ENCODE measurements around the gene ELF4. TPM values are rescaled to one million over a fixed set of nuclear protein-coding genes. Genes with fewer than 3 reads are reported as not detected.
A peak's percentile ranks its signal among the peaks of the same experiment; 100 is the strongest.
"Not testable (repeated sequence)": the region's sequence is repeated elsewhere in the genome, so short reads cannot be mapped to it uniquely, and the experiment has no call there.

The ELF4 gene
- total RNA-seq, 1 experiment from 2014 or later: 16.0 TPM

GRCh38 chrX:130118441-130119311 is 8.4 kb upstream of the ELF4 start:
- peak; percentile 30 for DNase-seq (ENCODE audit: low read depth)
- in situ Hi-C loops (cut with HindIII; ENCODE audit: low pct_unique_long_range_greater_than_20kb, low sequenced_read_pairs): no loop called here

DNA sequence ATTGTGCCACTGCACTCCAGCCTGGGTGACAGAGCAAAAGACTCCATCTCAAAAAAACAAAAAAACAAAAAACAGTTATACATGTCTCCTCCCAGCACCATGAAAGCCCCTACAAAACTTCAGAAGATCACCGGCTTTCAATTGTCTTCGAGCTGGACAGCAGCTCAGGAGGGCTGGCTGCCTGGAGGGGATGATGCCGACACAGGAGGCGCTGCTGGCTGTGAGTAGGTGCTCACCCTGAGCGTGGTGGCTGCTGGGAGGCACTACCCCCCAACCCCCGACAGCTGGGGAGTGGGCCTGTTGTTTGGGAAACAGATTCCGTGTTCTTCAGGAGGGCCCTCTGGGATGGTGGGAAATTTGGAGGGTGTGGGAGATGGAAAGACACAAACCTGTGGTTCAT is 6.9 kb upstream of the ELF4 start:
- in situ Hi-C loops (cut with HindIII; ENCODE audit: low pct_unique_long_range_greater_than_20kb, low sequenced_read_pairs): no loop called here
- no peak for DNase-seq (ENCODE audit: low read depth)

DNA sequence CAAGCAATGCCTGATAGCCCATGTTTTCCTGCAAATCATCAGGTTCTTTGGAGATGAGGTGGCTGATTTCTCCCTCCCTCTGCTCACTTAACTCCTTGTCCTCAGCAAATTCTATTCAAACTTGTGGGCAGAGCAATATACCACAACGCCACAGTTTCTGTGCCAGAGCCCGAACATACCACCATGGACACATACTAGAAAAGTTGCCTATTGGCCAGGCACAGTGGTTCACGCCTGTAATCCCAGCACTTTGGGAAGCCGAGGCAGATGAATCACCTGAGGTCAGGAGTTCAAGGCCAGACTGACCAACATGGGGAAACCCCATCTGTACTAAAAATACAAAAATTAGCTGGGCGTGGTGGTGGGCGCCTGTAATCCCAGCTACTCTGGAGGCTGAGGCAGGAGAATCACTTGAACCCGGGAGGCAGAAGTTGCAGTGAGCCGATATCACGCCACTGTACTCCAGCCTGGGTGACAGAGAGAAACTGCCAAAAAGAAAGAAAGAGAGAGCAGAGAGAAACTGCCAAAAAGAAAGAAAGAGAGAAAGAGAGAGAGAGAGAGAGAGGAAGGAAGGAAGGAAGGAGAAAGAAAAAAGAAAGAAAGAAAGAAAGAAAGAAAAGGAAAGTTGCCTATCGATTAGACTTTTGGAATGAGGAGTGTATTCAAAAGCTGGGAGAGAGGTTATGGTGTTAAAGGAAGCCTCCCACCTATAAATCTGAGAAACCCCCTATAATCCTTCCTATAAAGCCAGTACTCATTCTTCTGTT is 5.0 kb upstream of the ELF4 start:
- in situ Hi-C loops (cut with HindIII; ENCODE audit: low pct_unique_long_range_greater_than_20kb, low sequenced_read_pairs): not testable (repeated sequence)
- peak; percentile 67 for DNase-seq (ENCODE audit: low read depth)

DNA sequence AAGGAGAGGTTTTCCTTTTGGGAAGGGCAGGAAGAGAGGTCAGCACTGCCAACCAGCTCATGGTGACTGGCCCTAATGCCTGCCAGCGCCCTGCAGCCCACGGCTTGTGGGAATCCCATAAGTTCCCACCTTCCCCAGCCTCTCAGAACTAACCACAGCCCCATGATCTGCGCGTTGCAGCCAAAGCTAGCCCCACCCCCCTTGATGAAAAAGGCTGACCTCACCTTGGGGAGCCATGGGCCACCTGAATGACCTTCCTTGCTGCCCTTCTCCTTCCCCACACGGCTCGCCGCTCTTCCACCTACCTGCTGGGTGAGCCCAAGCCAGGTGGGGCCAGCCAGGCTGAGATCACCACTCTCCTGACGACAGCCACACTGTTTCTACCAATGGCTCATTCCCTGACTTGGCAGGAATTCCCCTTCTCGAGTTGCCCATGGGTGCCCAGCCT is 3.9 kb upstream of the ELF4 start:
- DNase-seq (ENCODE audit: low read depth): peak; percentile 66

DNA sequence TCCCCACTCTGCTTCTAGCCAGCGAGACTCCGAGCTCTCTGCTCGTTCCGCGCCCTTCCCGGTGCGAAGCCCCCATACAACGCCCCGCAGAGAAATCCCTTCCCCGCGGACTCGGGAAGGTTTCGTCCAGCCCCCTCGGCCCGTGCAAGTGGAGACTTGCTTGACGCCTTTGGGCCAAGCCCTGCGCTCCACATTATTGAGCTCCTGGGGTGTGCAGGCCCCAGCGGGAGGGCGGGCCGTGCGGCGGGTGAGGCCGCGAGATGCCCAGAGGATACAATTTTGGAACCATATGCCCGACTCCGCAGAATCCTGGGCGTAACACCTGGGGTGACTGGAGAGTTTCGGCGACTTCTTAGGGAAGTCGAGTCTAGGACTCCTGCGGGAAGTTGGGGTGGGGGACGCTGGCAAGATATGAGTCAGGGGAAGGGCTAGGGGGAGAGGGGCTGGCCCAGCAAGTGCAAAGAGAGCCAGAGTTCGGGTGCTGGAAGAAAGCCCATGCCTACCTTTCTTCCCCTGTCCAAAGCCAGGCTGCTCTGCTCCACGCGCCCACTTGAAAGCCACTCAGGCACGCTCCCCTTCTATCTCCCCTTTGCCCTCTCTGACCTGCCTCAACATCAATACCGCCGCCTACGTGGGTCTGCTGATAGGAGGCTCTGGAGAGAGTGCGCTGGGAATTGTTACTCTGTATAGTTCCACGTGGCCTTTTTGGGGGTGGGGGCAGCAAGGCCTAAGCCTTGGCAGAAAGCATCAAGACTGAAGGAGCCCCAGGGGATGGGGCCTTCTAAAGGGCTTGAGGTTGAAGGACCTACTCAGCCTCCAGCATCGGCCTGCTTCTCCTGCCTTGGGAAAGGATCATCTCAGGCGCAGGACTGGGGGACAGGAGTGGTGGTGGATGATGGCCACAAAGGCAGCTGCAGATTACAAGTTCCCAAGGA is 1.2 kb upstream of the ELF4 start:
- DNase-seq (ENCODE audit: low read depth): peak; percentile 42
- in situ Hi-C loops (cut with HindIII; ENCODE audit: low pct_unique_long_range_greater_than_20kb, low sequenced_read_pairs): no loop called here

More for the DNA sequence above, 3.9 kb upstream of the ELF4 start:
- in situ Hi-C loops (cut with HindIII; ENCODE audit: low pct_unique_long_range_greater_than_20kb, low sequenced_read_pairs): no loop called here

GRCh38 chrX:130109429-130110378 is 593 bp downstream of the ELF4 start:
- DNase-seq (ENCODE audit: low read depth): peak; percentile 22
- in situ Hi-C loops (cut with HindIII; ENCODE audit: low pct_unique_long_range_greater_than_20kb, low sequenced_read_pairs): no loop called here

DNA sequence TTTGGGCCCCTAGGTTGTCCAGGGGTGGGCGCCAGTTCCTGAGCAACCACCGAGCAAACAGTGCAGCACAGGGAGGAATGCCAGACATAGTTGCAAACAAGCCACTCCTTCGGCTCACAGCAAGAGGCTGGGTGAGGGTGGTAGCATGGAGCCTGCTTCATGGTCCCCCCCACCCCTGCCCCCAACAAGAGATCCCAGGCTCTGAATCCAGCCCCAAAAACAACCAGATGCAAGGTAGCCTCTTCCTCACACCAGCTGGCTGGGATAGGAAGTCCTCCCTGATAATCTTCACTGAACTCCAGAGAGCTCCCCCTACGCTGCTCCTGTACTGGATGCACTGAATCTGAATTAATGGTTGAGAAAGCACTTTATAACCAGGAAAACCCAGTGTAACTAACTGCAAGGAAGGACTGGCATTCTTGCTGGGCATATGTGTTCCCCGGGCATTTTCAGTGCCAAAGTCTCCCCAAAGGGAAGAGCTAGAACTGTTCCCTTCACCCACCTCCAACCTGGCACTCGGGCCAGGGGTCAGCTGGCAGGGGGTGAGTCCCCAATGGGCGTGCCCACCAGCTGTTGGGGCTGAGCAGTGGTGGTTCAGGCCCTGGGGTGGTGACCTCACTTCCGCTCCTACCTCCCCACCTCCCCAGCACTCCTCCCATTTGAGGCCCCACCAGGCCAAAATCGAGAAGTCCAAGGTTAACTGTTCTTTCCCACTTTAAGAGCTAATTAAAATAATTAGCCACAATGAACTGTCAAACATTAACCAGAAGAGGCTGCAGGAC is 1.5 kb downstream of the ELF4 start:
- in situ Hi-C loops (cut with HindIII; ENCODE audit: low pct_unique_long_range_greater_than_20kb, low sequenced_read_pairs): no loop called here
- peak; percentile 65 for DNase-seq (ENCODE audit: low read depth)

GRCh38 chrX:130106071-130106470 is 4.2 kb downstream of the ELF4 start:
- in situ Hi-C loops (cut with HindIII; ENCODE audit: low pct_unique_long_range_greater_than_20kb, low sequenced_read_pairs): no loop called here
- peak; percentile 34 for DNase-seq (ENCODE audit: low read depth)

DNA sequence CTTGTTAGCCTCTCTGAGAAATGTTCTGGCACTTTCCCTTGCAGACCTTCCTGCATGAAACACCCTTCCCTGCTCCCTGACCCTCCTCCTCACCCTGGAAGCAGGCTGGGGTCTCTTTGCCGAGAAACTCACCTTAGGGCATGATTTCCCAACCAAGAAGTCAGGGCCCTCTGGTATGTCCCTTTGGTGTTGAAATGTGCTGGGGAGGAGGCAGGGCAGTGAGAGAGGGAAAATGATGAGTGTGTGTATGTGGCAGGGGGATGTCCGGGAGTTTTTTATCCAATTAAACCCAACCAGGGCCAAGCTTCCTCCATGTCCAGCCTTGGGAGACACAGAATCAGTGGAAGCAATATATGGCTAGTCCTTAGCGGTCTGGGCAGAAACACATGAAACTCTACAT is 5.1 kb downstream of the ELF4 start:
- DNase-seq (ENCODE audit: low read depth): no peak
- in situ Hi-C loops (cut with HindIII; ENCODE audit: low pct_unique_long_range_greater_than_20kb, low sequenced_read_pairs): no loop called here

DNA sequence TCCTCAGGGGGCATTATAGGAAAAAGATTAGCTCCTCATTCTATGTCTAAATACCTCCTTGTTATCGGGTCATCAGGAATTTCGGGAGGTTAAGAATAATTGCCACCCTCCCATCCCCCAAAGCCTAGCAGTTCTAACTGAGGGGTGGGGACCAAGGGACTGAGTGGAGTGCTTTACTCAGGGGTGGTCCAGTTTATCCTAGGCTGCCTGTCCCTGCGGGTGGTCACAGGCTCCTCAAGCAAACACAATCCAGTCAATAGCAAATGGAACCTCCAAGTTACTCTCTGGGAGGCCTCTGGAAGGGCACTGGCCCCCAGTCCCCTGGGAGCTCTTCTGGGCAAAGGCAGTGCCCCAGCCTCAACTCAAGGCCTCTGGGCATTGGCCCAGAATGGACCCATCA is 6.7 kb downstream of the ELF4 start:
- in situ Hi-C loops (cut with HindIII; ENCODE audit: low pct_unique_long_range_greater_than_20kb, low sequenced_read_pairs): no loop called here
- DNase-seq (ENCODE audit: low read depth): no peak

GRCh38 chrX:130100180-130100579 is 10.1 kb downstream of the ELF4 start:
- no peak for DNase-seq (ENCODE audit: low read depth)
- in situ Hi-C loops (cut with HindIII; ENCODE audit: low pct_unique_long_range_greater_than_20kb, low sequenced_read_pairs): no loop called here

GRCh38 chrX:130098210-130098552 is 12.1 kb downstream of the ELF4 start:
- in situ Hi-C loops (cut with HindIII; ENCODE audit: low pct_unique_long_range_greater_than_20kb, low sequenced_read_pairs): no loop called here
- DNase-seq (ENCODE audit: low read depth): no peak

GRCh38 chrX:130097507-130098209 is 12.6 kb downstream of the ELF4 start:
- DNase-seq (ENCODE audit: low read depth): no peak
- in situ Hi-C loops (cut with HindIII; ENCODE audit: low pct_unique_long_range_greater_than_20kb, low sequenced_read_pairs): no loop called here

- in situ Hi-C loops (cut with HindIII; ENCODE audit: low pct_unique_long_range_greater_than_20kb, low sequenced_read_pairs): no loop called here
- DNase-seq (ENCODE audit: low read depth): no peak
These were observed 14.9 kb downstream of the ELF4 start for GRCh38 chrX:130095249-130096030.

DNA sequence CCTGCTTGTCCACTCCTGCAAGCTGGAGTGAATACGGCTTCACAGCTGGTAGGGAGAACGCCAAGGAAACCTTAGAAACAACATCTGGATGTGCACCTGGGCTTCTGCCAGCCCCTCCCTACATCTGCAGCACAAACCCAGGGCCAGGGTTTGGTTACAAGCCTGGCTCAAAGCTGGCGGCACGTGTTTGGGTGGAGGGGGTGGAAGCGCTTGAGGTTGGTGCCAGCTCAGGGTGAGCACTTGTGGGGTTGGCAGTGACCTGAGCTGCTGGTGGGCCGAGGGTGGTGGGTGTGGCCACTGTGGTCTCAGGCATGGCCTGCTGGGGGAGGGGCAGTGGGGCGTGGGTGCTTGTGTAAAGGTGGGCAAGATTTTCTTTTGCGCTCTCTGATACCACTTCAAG is 15.6 kb downstream of the ELF4 start:
- DNase-seq (ENCODE audit: low read depth): no peak
- in situ Hi-C loops (cut with HindIII; ENCODE audit: low pct_unique_long_range_greater_than_20kb, low sequenced_read_pairs): no loop called here

GRCh38 chrX:130093271-130093670 is 17.0 kb downstream of the ELF4 start:
- DNase-seq (ENCODE audit: low read depth): no peak
- in situ Hi-C loops (cut with HindIII; ENCODE audit: low pct_unique_long_range_greater_than_20kb, low sequenced_read_pairs): no loop called here
